ENCODE results near the gene LHX6. TPM values are rescaled to one million over a fixed set of nuclear protein-coding genes. Genes with fewer than 3 reads are reported as not detected.

LHX6 gene
- total and polyA plus RNA-seq, 9 of the 15 experiments (the other 6 are each of a cell fraction or from before 2014, with no cell fraction given), result 2.8 to 16.3 (median 7.9) TPM

DNA sequence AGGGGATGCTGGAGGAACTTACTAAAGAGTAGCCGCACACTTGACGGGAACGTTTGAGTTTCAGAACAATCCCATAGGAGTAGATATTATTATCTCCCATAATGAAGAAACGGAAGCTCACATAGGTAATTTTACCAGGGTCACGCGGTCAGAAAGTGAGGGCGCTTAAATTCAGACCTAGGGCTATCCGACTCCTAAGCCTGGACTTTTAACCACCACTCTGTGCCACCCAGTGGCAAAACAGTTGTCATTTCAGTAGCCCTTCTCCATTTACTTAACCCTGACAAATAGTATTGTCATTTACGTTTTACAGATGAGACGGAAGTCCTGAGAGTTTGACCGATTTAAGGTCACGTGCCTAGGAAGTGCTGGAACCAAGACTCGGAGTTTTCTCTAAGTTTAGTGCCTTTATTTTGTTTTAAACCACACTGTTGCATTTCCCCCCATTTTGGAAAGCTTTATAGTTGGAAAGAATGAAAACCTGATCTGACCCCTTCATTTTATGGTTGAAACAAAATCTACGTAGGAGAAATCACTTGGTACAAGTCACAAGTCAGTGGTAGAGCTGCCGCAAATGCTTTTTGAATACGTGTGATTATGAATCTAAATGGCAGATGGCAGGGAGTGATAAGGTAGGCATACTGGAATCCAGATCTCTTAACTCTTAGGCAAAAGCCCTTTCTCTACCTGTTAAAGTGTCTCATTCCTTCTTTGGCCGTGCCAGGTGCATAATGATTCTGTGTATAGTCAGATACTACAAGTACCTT, 36.6 kb upstream of the LHX6 start (continued):
- peak; percentile 43 to 50; a peak in 3 of 4 replicates for TF ChIP-seq FOXK2 (conservative IDR thresholded peaks at IDR 0.05 in 1 of 2, IDR thresholded peaks at IDR 0.05 in 1 of 2; ENCODE audit: low read depth in 2 of 2)
- peak; percentile 89 for TF ChIP-seq TOE1 (IDR thresholded peaks at IDR 0.05; ENCODE audit: borderline replicate concordance)
- TF ChIP-seq TOE1 (CRISPR knock-in tag; IDR thresholded peaks at IDR 0.05; ENCODE audit: borderline replicate concordance, low read depth), result no peak
- 0 out of 2 replicates have a peak, but pooled peaks have one; percentile 10 for TF ChIP-seq TRIM28 (IDR thresholded peaks at IDR 0.05)
- TF ChIP-seq, protein P1, sequence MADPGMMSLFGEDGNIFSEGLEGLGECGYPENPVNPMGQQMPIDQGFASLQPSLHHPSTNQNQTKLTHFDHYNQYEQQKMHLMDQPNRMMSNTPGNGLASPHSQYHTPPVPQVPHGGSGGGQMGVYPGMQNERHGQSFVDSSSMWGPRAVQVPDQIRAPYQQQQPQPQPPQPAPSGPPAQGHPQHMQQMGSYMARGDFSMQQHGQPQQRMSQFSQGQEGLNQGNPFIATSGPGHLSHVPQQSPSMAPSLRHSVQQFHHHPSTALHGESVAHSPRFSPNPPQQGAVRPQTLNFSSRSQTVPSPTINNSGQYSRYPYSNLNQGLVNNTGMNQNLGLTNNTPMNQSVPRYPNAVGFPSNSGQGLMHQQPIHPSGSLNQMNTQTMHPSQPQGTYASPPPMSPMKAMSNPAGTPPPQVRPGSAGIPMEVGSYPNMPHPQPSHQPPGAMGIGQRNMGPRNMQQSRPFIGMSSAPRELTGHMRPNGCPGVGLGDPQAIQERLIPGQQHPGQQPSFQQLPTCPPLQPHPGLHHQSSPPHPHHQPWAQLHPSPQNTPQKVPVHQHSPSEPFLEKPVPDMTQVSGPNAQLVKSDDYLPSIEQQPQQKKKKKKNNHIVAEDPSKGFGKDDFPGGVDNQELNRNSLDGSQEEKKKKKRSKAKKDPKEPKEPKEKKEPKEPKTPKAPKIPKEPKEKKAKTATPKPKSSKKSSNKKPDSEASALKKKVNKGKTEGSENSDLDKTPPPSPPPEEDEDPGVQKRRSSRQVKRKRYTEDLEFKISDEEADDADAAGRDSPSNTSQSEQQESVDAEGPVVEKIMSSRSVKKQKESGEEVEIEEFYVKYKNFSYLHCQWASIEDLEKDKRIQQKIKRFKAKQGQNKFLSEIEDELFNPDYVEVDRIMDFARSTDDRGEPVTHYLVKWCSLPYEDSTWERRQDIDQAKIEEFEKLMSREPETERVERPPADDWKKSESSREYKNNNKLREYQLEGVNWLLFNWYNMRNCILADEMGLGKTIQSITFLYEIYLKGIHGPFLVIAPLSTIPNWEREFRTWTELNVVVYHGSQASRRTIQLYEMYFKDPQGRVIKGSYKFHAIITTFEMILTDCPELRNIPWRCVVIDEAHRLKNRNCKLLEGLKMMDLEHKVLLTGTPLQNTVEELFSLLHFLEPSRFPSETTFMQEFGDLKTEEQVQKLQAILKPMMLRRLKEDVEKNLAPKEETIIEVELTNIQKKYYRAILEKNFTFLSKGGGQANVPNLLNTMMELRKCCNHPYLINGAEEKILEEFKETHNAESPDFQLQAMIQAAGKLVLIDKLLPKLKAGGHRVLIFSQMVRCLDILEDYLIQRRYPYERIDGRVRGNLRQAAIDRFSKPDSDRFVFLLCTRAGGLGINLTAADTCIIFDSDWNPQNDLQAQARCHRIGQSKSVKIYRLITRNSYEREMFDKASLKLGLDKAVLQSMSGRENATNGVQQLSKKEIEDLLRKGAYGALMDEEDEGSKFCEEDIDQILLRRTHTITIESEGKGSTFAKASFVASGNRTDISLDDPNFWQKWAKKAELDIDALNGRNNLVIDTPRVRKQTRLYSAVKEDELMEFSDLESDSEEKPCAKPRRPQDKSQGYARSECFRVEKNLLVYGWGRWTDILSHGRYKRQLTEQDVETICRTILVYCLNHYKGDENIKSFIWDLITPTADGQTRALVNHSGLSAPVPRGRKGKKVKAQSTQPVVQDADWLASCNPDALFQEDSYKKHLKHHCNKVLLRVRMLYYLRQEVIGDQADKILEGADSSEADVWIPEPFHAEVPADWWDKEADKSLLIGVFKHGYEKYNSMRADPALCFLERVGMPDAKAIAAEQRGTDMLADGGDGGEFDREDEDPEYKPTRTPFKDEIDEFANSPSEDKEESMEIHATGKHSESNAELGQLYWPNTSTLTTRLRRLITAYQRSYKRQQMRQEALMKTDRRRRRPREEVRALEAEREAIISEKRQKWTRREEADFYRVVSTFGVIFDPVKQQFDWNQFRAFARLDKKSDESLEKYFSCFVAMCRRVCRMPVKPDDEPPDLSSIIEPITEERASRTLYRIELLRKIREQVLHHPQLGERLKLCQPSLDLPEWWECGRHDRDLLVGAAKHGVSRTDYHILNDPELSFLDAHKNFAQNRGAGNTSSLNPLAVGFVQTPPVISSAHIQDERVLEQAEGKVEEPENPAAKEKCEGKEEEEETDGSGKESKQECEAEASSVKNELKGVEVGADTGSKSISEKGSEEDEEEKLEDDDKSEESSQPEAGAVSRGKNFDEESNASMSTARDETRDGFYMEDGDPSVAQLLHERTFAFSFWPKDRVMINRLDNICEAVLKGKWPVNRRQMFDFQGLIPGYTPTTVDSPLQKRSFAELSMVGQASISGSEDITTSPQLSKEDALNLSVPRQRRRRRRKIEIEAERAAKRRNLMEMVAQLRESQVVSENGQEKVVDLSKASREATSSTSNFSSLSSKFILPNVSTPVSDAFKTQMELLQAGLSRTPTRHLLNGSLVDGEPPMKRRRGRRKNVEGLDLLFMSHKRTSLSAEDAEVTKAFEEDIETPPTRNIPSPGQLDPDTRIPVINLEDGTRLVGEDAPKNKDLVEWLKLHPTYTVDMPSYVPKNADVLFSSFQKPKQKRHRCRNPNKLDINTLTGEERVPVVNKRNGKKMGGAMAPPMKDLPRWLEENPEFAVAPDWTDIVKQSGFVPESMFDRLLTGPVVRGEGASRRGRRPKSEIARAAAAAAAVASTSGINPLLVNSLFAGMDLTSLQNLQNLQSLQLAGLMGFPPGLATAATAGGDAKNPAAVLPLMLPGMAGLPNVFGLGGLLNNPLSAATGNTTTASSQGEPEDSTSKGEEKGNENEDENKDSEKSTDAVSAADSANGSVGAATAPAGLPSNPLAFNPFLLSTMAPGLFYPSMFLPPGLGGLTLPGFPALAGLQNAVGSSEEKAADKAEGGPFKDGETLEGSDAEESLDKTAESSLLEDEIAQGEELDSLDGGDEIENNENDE (IDR thresholded peaks at IDR 0.05; ENCODE audit: low read depth, low read length), result no peak
- no peak for TF ChIP-seq FOXM1 (IDR thresholded peaks at IDR 0.05; ENCODE audit: low read depth)
- TF ChIP-seq FOXM1 (CRISPR knock-in tag; IDR thresholded peaks at IDR 0.05; ENCODE audit: low read depth), result peak; percentile 3; the same call in 1 of the 2 replicates
- no peak for TF ChIP-seq SMAD2 (IDR thresholded peaks at IDR 0.05; ENCODE audit: low read depth, low read length)
- TF ChIP-seq MCM7 (IDR thresholded peaks at IDR 0.05), result no peak
- TF ChIP-seq RAD51 (IDR thresholded peaks at IDR 0.05; ENCODE audit: borderline replicate concordance, low read depth), result peak; percentile 88
- TF ChIP-seq DIDO1 (tag; IDR thresholded peaks at IDR 0.05; ENCODE audit: low read depth), result 0 out of 2 replicates have a peak, but pooled peaks have one; percentile 17
- no peak for TF ChIP-seq NR2C2 (CRISPR knock-in tag; IDR thresholded peaks at IDR 0.05)
- peak; percentile 61; the same call in 1 of the 2 replicates for TF ChIP-seq NR2C2 (tag; IDR thresholded peaks at IDR 0.05)
- no peak for TF ChIP-seq TARDBP (IDR thresholded peaks at IDR 0.05)
- peak; percentile 49; the same call in 1 of the 2 replicates for TF ChIP-seq LCOR (CRISPR knock-in tag; IDR thresholded peaks at IDR 0.05)
- TF ChIP-seq BCOR (IDR thresholded peaks at IDR 0.05), result no peak
- no peak for TF ChIP-seq TEAD1 (CRISPR knock-in tag; IDR thresholded peaks at IDR 0.05)
- peak; percentile 55 for TF ChIP-seq ELF1 (tag; IDR thresholded peaks at IDR 0.05)

Measured in K562 (cell line).